DMS153 (cell line): ENCODE measurements around the gene TXNRD1.
"Not testable (repeated sequence)": the region's sequence is repeated elsewhere in the genome, so short reads cannot be mapped to it uniquely, and the experiment has no call there.

Experiments used
- DNase-seq: peaks from one replicate; lab custom pipeline; 2025; lab: John Stamatoyannopoulos, UW

Gene TXNRD1

DNA sequence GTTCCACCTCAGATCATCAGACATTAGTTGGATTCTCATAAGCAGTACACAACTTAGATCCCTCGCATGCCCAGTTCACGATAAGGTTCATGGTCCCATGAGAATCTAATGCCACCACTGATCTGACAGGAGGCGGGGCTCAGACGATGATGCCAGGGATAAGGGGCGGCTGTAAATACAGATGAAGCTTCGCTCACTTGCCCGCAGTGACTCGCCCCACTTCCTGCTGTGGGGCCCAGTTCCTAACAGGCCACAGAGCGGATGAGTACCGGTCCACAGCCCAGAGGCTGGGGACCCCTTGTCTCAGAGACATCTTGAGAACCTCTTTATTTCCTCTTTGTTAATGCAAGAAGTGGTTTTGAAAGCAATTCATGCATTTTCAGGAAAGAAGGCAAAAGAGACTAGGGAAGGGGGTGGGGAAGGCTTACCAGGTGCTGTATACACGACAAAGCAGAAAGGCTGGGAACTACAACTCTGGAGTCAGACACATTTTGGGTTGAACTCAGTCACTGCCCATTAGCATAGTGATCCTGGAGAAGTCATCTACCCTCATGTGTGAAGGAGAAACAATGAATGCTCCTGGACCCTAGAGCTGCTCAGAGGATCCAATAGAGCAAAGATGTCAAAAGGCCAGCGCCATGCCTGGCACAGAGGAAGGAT lies 156.6 kb downstream of the TXNRD1 start:
- DNase-seq, result no peak

DNA sequence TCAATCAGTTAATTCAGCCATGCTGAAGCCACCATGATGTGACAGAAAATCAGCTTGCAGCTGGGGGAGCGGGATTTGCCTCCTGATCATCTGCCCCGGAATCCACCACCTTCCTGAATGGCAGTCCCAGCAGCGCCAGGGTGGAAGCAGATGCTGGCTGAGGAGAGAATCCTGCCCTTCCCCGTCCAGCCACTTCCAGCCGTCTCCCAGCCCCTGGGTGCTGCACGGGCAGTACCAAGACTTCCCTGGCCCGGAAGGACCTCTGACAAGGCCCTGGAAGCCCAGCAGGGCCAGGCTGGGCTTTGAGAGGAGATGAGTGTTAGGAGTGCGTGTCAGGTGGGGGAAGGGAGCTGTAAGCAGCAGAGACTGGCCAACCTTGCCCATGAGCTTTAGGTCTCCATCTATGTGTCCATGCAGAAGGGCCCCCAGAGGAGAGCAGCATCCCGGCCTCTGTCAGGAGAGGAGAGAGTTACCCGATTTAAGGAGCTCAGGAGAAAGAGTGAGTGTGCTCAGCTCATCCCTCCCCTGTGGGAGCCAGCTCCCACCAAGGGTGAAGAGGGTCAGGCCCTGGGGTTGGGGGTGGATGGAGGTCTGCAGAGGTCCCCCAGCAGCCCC lies 157.2 kb downstream of the TXNRD1 start:
- no peak for DNase-seq

DNA sequence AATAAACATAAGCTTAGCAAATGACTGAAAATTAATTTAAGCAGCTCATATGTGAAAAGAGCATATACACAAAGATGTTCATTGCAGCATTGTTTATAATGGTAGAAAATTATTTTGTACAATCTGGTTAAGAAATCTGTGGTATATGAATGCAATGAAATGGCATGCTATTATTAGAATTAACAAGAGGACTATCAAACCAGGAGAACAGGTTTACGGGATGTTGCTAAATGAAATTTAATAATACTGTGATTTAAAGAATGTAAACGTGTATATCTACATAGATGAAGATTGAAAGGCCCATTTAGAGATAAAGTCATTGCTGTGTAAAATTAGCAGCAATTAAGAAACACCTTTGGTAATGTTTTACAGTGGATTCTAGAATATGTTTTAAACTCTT lies 158.5 kb downstream of the TXNRD1 start:
- no peak for DNase-seq

DNA sequence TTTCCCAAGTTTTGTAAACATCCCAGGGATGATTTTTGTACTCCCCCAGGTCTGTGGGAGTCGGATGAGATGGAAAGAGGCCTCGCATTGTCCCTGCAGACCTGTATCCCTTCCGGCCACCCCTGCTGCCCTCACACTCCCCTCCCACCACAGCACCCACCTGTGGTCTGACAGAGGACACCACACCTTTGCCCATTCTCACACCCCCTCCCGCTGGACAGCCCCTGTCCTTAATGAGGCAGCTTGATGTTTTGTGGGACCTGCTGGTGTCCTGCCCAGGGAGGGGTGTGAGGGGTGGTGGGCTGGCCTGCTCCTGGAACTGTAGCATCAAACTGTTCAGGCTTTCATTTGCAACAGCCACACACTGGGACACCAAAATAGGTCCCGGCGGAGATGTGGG lies 159.2 kb downstream of the TXNRD1 start:
- DNase-seq, result no peak

DNA sequence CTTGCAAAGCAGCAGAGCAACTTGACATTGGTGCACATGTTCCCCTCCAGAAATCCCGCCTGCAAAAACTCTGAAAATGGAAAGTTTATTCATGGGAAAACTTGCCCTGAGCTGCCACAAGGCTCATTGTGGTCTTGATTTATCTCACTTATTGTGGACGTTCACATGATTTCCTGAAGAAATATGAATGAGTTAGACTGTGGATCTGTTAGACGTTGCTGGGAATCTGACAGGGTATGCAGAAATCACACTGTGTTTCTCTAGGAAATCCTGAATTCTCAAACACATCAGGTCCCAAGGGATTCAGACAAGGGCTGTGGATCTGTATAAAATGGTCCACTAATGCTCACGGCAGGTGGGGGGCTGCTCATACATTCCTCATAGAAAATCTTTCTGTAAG lies 160.2 kb downstream of the TXNRD1 start:
- no peak for DNase-seq

DNA sequence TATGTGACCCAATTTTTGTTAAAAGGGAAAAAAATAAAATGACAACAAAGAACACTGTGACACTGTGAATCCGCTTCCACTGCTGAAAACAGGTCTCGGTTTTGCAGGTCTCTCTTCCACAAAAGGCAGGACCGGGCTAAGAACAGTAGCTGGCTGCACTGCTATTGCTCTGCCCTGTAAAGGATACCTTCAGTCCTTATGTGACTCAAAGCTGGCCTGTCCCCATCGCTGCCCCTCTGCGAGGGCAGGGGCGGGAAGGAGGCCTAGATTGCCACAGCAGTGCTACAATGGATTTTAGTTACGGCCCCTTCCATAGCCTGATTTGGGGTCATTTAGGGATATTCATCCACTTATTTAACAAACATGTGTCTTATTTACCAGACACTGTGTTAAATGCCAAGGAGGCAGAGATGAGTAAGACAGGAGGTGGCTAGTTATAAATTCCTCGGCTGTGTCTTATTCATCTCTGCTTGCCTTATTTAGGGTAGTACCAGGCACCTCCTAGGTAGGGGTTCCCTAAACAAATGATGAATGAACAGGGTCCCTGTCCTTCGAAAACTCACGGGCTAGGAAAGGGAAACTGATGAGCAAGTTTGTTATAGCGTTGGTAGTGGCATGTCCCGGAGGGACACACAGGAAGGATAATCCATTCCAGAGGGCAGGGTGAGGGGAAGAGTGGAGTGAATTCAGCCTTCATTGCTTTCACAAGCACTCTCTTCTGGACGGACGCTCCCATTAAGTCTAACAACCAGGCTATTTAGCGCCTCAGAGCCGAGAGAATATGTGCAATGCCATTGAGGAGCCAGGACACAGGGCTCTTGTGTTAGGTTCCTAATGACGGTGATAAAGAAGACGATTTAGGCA lies 161.3 kb downstream of the TXNRD1 start:
- no peak for DNase-seq

DNA sequence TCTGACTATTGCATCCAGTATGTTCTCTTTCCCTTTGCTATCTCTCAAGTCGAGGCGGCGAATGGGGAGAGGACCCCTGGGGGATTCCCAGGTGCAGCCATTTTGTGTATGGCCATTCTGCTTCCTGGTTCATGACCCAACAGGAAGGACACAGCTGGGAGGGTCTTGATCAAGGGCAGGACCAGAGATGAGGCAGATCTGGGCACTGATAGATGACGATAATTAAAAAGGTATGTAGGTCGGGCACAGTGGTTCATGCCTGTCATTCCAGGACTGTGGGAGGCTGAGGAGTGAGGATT lies 161.9 kb downstream of the TXNRD1 start:
- DNase-seq, result no peak

DNA sequence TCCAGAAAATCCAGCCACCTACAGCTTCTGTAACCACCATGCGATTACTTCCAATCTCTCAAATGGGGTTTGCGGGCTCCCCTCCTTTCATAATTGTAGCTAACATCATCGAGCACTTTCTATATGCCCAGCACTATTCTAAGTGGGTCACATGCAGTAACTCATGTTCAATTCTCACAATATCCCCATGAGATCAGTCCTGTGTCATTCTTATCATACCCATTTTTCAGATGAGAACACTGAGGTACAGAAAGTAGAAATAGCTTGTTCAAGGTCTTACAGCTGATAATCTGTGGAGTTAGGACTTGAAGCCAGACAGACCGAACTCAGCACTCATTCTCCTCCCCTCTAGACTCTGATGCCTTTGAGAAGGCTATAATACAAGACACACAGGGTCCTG lies 162.8 kb downstream of the TXNRD1 start:
- no peak for DNase-seq

DNA sequence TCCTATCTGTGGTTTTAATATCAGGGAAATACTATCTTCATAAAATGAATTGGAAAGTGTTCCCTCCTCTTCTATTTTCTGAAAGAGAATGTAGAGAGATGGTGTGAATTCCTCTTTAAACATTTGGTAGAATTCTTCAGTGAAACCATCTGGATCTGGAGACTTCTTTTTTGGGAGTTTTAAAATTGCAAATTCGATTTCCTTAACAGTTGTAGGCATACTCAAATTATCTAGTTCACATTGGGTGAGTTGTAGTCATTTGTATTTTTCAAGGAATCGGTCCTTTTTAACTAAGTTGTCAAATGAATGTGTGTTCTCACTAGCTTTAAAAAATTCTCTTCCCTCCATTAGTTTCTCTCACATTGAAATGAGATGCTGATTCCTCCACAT lies 165.8 kb downstream of the TXNRD1 start:
- no peak for DNase-seq

DNA sequence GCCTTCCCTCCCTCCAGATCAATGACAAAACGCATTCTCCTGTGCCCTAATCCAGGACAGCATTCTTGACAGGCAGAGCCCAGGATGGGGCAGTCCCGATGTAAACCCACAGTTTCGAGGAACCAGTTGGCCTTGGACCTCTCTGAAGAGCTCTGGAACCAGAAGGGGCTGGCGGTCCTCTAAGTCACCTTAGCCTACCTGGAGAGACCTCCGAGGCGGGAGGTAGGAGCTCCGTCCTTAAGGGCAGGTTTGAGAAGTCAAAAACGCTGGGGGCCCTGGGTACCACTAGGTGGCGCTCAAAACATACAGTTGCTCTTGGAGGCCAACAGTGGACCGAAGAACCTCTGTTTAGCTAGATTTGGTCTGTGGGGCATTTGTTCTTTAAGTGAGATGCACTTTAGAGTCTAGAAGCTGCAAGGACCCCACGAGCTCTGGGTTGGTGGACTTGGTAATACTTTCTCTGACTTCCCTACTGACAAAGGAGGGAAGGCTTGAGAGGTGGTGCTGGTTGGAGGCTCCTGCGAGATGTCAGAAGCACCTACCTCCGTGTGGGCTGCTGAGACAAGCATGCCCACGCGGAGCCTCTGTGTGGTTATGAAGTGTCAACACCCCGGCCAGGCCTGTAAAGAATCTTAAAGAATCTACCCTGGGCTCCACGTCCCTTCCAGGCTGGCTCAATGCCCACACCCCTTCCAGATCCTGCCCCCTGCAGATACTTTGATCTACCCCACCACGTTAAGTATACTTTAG lies 166.3 kb downstream of the TXNRD1 start:
- DNase-seq, result peak; percentile 51

DNA sequence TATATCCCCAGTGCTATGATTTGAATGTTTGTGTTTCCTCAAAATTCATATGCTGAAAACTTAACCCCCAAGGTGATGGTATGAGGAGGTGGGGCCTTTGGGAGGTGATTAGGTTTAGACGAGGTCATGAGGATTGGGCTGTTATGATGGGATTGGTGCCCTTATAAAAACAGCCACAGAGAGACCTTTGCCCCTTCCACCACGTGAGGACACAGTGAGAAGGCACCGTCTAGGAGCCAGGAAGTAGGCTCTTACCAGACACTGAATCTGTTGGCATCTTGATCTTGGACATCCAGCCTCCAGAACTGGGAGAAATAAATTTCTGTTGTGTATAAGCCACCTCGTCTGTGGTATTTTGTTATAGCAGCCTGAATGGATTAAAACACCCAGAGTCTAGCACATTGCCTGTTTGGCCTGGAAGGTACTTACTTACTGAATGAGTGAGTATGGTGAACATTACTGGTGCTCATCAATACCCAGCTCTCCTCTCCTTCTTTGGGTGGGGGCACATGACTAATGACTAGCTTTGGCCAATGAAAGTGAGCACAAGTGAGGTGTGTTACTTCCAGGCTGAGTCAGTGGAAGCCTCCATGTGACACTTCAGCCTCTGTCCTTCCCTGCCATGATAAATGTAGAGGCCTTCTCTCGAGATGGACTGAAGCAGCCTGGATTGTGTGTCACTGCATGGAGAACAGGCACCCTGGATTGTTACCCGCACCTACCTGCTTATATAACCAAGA lies 168.7 kb downstream of the TXNRD1 start:
- DNase-seq, result no peak

DNA sequence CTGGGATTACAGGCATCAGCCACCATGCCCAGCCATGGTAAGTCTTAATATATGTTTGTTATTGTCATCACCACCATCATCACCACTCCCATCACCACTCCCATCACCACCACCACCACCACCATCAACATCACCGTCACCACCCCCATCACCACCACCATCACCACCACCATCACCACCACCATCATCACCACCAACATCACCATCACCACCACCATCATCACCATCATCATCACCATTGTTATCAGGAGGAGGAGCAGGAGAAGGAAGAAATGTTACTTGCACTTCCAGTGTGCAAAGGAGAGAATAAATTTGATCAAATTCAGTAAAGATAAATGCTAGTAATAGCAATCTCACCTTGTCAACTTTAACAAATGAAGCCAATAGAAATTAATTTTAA lies 169.9 kb downstream of the TXNRD1 start:
- DNase-seq, result no peak

DNA sequence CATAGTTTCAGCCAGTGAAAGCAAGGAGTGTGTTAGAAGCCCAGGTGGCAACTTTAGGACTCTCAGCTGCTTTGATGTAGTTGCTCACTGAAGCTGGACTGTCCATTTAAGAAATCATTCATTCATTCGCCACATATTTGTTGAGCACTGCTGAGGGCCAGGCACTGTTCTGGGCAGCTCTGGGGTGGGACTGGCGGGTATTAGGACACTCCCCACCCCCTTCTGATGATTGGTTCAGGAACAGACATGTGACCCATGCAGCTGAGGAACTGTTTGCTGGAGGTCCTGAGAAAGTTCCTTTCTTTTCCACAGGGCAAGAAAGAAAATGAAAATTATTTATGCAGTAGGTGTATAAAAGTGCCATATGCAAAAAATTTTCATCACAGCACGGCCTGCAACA lies 170.9 kb downstream of the TXNRD1 start:
- no peak for DNase-seq

DNA sequence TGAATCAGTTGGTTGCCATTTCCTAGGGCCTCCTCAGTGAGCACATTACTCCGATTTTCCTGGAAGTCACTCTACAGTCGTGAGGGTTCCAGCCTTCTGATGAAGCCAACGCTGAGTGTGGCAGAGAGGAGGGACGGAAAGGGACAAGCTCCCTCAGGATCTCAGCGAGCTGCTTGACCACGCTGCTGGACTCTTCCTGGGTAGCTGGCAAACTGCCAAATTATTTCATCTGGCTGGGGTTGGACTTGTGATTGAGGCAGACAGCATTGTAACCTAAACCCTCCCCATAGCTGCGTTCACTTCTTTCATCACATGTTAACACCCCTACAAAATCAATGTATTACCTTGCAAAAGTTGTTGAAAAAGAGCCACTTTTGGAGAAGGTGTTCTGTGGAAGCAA lies 171.6 kb downstream of the TXNRD1 start:
- no peak for DNase-seq

DNA sequence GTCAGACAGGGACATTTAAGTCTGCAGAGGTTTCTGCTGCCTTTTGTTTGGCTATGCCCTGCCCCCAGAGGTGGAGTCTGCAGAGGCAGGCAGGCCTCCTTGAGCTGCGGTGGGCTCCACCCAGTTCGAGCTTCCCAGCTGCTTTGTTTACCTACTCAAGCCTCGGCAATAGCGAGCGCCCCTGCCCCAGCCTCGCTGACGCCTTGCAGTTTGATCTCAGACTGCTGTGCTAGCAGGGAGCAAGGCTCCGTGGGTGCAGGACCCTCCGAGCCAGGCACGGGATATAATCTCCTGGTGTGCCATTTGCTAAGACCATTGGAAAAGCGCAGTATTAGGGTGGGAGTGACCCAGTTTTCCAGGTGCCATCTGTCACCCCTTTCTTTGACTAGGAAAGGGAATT lies 178.5 kb downstream of the TXNRD1 start:
- DNase-seq, result not testable (repeated sequence)
